Esophagus muscularis mucosa (tissue), 4 donors: ENCODE measurements around the gene MT1G.
A peak's percentile ranks its signal among the peaks of the same experiment; 100 is the strongest.

Experiments
- CTCF ChIP-seq, 3 experiments: fragments of 200-600 bp in 2 of 3; fragments of 450-650 bp in 1 of 3; sonication (generic) in 2 of 3; IDR thresholded peaks; one replicate each; pipeline ENCODE4 v1.5.1; 2017 to 2019; ENCODE audit warnings: antibody characterized with exemption in 3 of 3, mild to moderate bottlenecking in 2 of 3, moderate library complexity in 1 of 3
- EP300 ChIP-seq: sonication (generic); formaldehyde crosslinking; IDR thresholded peaks from one replicate; pipeline ENCODE4 v1.6.1; 2017; ENCODE audit warnings: antibody characterized with exemption
- POLR2A ChIP-seq: fragments of 450-650 bp; IDR thresholded peaks from one replicate; pipeline ENCODE4 v1.6.1; 2017; ENCODE audit warnings: antibody characterized with exemption, moderate library complexity, mild to moderate bottlenecking, low read depth
- POLR2AphosphoS5 ChIP-seq, 2 donors: sonication (generic); formaldehyde crosslinking; IDR thresholded peaks; one replicate each; pipeline ENCODE4 v1.6.1; 2017; ENCODE audit warnings: antibody characterized with exemption in 2 of 2

GRCh38 chr16:56617212-56618085 lies 50.4 kb downstream of the MT1G start:
- TF ChIP-seq CTCF (IDR thresholded peaks at IDR 0.05) (peak in 1 of 3 experiments; percentile 2), POLR2A (no peak), POLR2AphosphoS5 (IDR thresholded peaks at IDR 0.05) (peak in 1 of 2 donors; percentile 84), EP300 (no peak)
